ENCODE results near the gene POLG2. TPM values are rescaled to one million over a fixed set of nuclear protein-coding genes. Genes with fewer than 3 reads are reported as not detected.
A peak's percentile ranks its signal among the peaks of the same experiment; 100 is the strongest.
"Not testable (repeated sequence)": the region's sequence is repeated elsewhere in the genome, so short reads cannot be mapped to it uniquely, and the experiment has no call there.

The POLG2 gene
- total RNA-seq, 6 experiments from 2014 or later = 6.5 to 11.8 (median 7.3) TPM

- H3K9me3 Mint-ChIP-seq = peaks cover 16% of the 10 kb centered on the region
- peaks cover 93% of the 10 kb centered on the region for H3K4me1 Mint-ChIP-seq (ENCODE audit: low read depth)
- H3K27me3 Mint-ChIP-seq (ENCODE audit: insufficient read depth) = peaks cover 46% of the 10 kb centered on the region
- H3K4me3 Mint-ChIP-seq = peak overlapping the region; percentile 98
- DNase-seq = no peak
- TF ChIP-seq CTCF (IDR thresholded peaks at IDR 0.05) = no peak
- H3K36me3 Mint-ChIP-seq (ENCODE audit: low read depth) = peaks cover 85% of the 10 kb centered on the region
- H3K27ac Mint-ChIP-seq = peak overlapping the region; percentile 100
Observed at GRCh38 chr17:64500487-64500859, 3.6 kb upstream of the POLG2 start.

- Mint-ChIP-seq H3K27me3 (ENCODE audit: insufficient read depth) (peaks cover 42% of the 10 kb centered on the region), H3K36me3 (ENCODE audit: low read depth) (peaks cover 80% of the 10 kb centered on the region), H3K27ac (peak overlapping the region; percentile 100), H3K9me3 (peaks cover 14% of the 10 kb centered on the region), H3K4me3 (peak overlapping the region; percentile 98), H3K4me1 (ENCODE audit: low read depth) (peaks cover 93% of the 10 kb centered on the region)
- no peak for DNase-seq
- TF ChIP-seq CTCF (IDR thresholded peaks at IDR 0.05) = no peak
Observed at GRCh38 chr17:64499805-64500486, 3.1 kb upstream of the POLG2 start.

GRCh38 chr17:64498308-64499203 lies 1.7 kb upstream of the POLG2 start:
- Mint-ChIP-seq H3K36me3 (ENCODE audit: low read depth) (peaks cover 70% of the 10 kb centered on the region), H3K27me3 (ENCODE audit: insufficient read depth) (peaks cover 34% of the 10 kb centered on the region), H3K4me3 (peak overlapping the region; percentile 100), H3K4me1 (ENCODE audit: low read depth) (peaks cover 93% of the 10 kb centered on the region), H3K27ac (peak overlapping the region; percentile 100), H3K9me3 (peaks cover 14% of the 10 kb centered on the region)
- peak; percentile 46 for DNase-seq
- TF ChIP-seq CTCF (IDR thresholded peaks at IDR 0.05) = no peak

- 0 out of 2 replicates have a peak, but pooled peaks have one; percentile 5 for TF ChIP-seq CTCF (IDR thresholded peaks at IDR 0.05)
- peaks cover 60% of the 10 kb centered on the region for H3K36me3 Mint-ChIP-seq (ENCODE audit: low read depth)
- H3K4me1 Mint-ChIP-seq (ENCODE audit: low read depth) = peaks cover 83% of the 10 kb centered on the region
- peak overlapping the region; percentile 100 for H3K4me3 Mint-ChIP-seq
- peak overlapping the region; percentile 100 for H3K27ac Mint-ChIP-seq
- peaks cover 14% of the 10 kb centered on the region for H3K9me3 Mint-ChIP-seq
- peaks cover 34% of the 10 kb centered on the region for H3K27me3 Mint-ChIP-seq (ENCODE audit: insufficient read depth)
- no peak for DNase-seq
Observed at GRCh38 chr17:64497565-64498035, 746 bp upstream of the POLG2 start.

- TF ChIP-seq CTCF (IDR thresholded peaks at IDR 0.05) = no peak
- Mint-ChIP-seq H3K27me3 (ENCODE audit: insufficient read depth) (peaks cover 32% of the 10 kb centered on the region), H3K4me3 (peak overlapping the region; percentile 100), H3K9me3 (peaks cover 14% of the 10 kb centered on the region), H3K4me1 (ENCODE audit: low read depth) (peaks cover 71% of the 10 kb centered on the region), H3K27ac (peak overlapping the region; percentile 100), H3K36me3 (ENCODE audit: low read depth) (peaks cover 50% of the 10 kb centered on the region)
- DNase-seq = no peak
Observed at GRCh38 chr17:64496348-64496785, 487 bp downstream of the POLG2 start.

- H3K4me1 Mint-ChIP-seq (ENCODE audit: low read depth) = peaks cover 60% of the 10 kb centered on the region
- H3K36me3 Mint-ChIP-seq (ENCODE audit: low read depth) = peaks cover 46% of the 10 kb centered on the region
- not testable (repeated sequence) for H3K27ac Mint-ChIP-seq, DNase-seq
- H3K9me3 Mint-ChIP-seq = peaks cover 14% of the 10 kb centered on the region
- peaks cover 31% of the 10 kb centered on the region for H3K27me3 Mint-ChIP-seq (ENCODE audit: insufficient read depth)
- peak overlapping the region; percentile 100 for H3K4me3 Mint-ChIP-seq
Observed at GRCh38 chr17:64495300-64495699, 1.6 kb downstream of the POLG2 start.
